ENCODE measurements around the gene GTF2IRD1. TPM values are rescaled to one million over a fixed set of nuclear protein-coding genes. Genes with fewer than 3 reads are reported as not detected.
A peak's percentile ranks its signal among the peaks of the same experiment; 100 is the strongest.

Gene GTF2IRD1
- total and polyA plus RNA-seq, 3 donors from 2014 or later = 15.1 to 24.7 (median 22.4) TPM

- no peak for DNase-seq
- H3K27me3 ChIP-seq = no peaks in the 10 kb centered on the region
- 83 to 88% methylated on average over 10 of the region's 10 CpGs for WGBS, 2 donors
- H3K9me3 ChIP-seq = no peaks in the 10 kb centered on the region
- intact Hi-C loops (cut with DNase I; ENCODE audit: low total_unique reads) = no loop called here
- TF ChIP-seq POLR2A (IDR thresholded peaks at IDR 0.05) = no peak
- TF ChIP-seq, protein P1, sequence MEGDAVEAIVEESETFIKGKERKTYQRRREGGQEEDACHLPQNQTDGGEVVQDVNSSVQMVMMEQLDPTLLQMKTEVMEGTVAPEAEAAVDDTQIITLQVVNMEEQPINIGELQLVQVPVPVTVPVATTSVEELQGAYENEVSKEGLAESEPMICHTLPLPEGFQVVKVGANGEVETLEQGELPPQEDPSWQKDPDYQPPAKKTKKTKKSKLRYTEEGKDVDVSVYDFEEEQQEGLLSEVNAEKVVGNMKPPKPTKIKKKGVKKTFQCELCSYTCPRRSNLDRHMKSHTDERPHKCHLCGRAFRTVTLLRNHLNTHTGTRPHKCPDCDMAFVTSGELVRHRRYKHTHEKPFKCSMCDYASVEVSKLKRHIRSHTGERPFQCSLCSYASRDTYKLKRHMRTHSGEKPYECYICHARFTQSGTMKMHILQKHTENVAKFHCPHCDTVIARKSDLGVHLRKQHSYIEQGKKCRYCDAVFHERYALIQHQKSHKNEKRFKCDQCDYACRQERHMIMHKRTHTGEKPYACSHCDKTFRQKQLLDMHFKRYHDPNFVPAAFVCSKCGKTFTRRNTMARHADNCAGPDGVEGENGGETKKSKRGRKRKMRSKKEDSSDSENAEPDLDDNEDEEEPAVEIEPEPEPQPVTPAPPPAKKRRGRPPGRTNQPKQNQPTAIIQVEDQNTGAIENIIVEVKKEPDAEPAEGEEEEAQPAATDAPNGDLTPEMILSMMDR (IDR thresholded peaks at IDR 0.05) = no peak
- H3K4me1 ChIP-seq = no peaks in the 10 kb centered on the region
- H3K27ac ChIP-seq = no peak overlapping the region
- no peaks in the 10 kb centered on the region for H3K36me3 ChIP-seq (ENCODE audit: low read depth, missing control alignments)
- H3K4me3 ChIP-seq = no peak overlapping the region
Measured at GRCh38 chr7:74441801-74442200, 11.9 kb upstream of the GTF2IRD1 start.

GRCh38 chr7:74443543-74444247 lies 10.0 kb upstream of the GTF2IRD1 start:
- 40 to 58% methylated on average over 19 to 21 of the region's 21 CpGs for WGBS, 2 donors
- TF ChIP-seq, protein P1 (IDR thresholded peaks at IDR 0.05) = no peak
- no peak for TF ChIP-seq POLR2A (IDR thresholded peaks at IDR 0.05)

GRCh38 chr7:74449144-74449543 lies 4.6 kb upstream of the GTF2IRD1 start:
- intact Hi-C loops (cut with DNase I; ENCODE audit: low total_unique reads) = no loop called here
- DNase-seq = no peak
- Histone ChIP-seq H3K36me3 (ENCODE audit: low read depth, missing control alignments) (no peaks in the 10 kb centered on the region), H3K4me1 (peaks cover 10% of the 10 kb centered on the region), H3K9me3 (no peaks in the 10 kb centered on the region), H3K27ac (no peak overlapping the region), H3K27me3 (no peaks in the 10 kb centered on the region), H3K4me3 (no peak overlapping the region)
- WGBS, 2 donors = 80 to 83% methylated on average over 4 of the region's 4 CpGs
- TF ChIP-seq, protein P1 (IDR thresholded peaks at IDR 0.05) = no peak
- no peak for TF ChIP-seq POLR2A (IDR thresholded peaks at IDR 0.05)

More at GRCh38 chr7:74443543-74444247, 10.0 kb upstream of the GTF2IRD1 start:
- Histone ChIP-seq H3K27ac (no peak overlapping the region), H3K27me3 (no peaks in the 10 kb centered on the region), H3K36me3 (ENCODE audit: low read depth, missing control alignments) (no peaks in the 10 kb centered on the region), H3K9me3 (no peaks in the 10 kb centered on the region), H3K4me3 (no peak overlapping the region), H3K4me1 (no peaks in the 10 kb centered on the region)
- no peak for DNase-seq
- intact Hi-C loops (cut with DNase I; ENCODE audit: low total_unique reads) = no loop called here

- H3K4me1 ChIP-seq = peaks cover 15% of the 10 kb centered on the region
- H3K27ac ChIP-seq = no peak overlapping the region
- no peaks in the 10 kb centered on the region for H3K27me3 ChIP-seq
- no peaks in the 10 kb centered on the region for H3K9me3 ChIP-seq
- peak; percentile 74 for DNase-seq
- TF ChIP-seq, protein P1 (IDR thresholded peaks at IDR 0.05) = peak; percentile 59 to 80 (median 67)
- no peak for TF ChIP-seq POLR2A (IDR thresholded peaks at IDR 0.05)
- WGBS, 2 donors = 77 to 82% methylated on average over 12 to 15 of the region's 15 CpGs
- intact Hi-C loops (cut with DNase I; ENCODE audit: low total_unique reads) = no loop called here
- H3K4me3 ChIP-seq = no peak overlapping the region
- H3K36me3 ChIP-seq (ENCODE audit: low read depth, missing control alignments) = no peaks in the 10 kb centered on the region
Measured at GRCh38 chr7:74449809-74450397, 3.8 kb upstream of the GTF2IRD1 start.

Data from testis (tissue), 3 donors.